Bronchial epithelial cell (primary cell): ENCODE measurements around the gene OVOL2. TPM values are rescaled to one million over a fixed set of nuclear protein-coding genes. Genes with fewer than 3 reads are reported as not detected.
A peak's percentile ranks its signal among the peaks of the same experiment; 100 is the strongest.

Experiments
- DNase-seq: peaks from one replicate; pipeline ENCODE4 v3.0.0-alpha.2; 2010; ENCODE audit warnings: low read depth
- FAIRE-seq: peaks from 2 replicates; lab custom pipeline; 2011; peaks lifted over from hg19 to GRCh38; lab: Jason Lieb, UNC
- H3K27me3 ChIP-seq: 2 replicates; pipeline ENCODE4 v1.5.1; 2011; ENCODE audit warnings: low read length; ENCODE audit not compliant: control insufficient read depth, insufficient read depth
- H3K36me3 ChIP-seq: 2 replicates; pipeline ENCODE4 v1.5.1; 2011; ENCODE audit warnings: low read length; ENCODE audit not compliant: control insufficient read depth, insufficient read depth
- H3K4me3 ChIP-seq: 2 replicates; pipeline ENCODE4 v1.5.1; 2011; ENCODE audit warnings: mild to moderate bottlenecking, low read depth, low read length, control low read depth
- CTCF ChIP-seq: IDR thresholded peaks from 2 replicates; pipeline ENCODE4 v1.5.1; 2011; ENCODE audit warnings: mild to moderate bottlenecking, moderate library complexity, low read length, control low read depth, inconsistent platforms; ENCODE audit not compliant: insufficient read depth, severe bottlenecking
- total RNA-seq: library from RNA; depleted of rRNA; stranded (reverse); fragments of >200 nt; gene quantifications from 2 replicates; pipeline ENCODE4 v1.2.1, GENCODE V29; 2014

Gene OVOL2
- total RNA-seq, 1 donor from 2014 or later: 27.6 TPM

GRCh38 chr20:18003897-18004296 is 53.8 kb downstream of the OVOL2 start:
- DNase-seq: no peak
- H3K4me3 ChIP-seq: no peak overlapping the region
- H3K27me3 ChIP-seq: no peaks in the 10 kb centered on the region
- FAIRE-seq: no peak
- H3K36me3 ChIP-seq: no peaks in the 10 kb centered on the region
- TF ChIP-seq CTCF: no peak

GRCh38 chr20:18001131-18001921 is 56.4 kb downstream of the OVOL2 start:
- Histone ChIP-seq H3K36me3 (no peaks in the 10 kb centered on the region), H3K4me3 (no peak overlapping the region), H3K27me3 (no peaks in the 10 kb centered on the region)
- DNase-seq: peak; percentile 97
- FAIRE-seq: peak; percentile 85
- TF ChIP-seq CTCF: no peak

- H3K27me3 ChIP-seq: no peaks in the 10 kb centered on the region
- DNase-seq: no peak
- H3K4me3 ChIP-seq: no peak overlapping the region
- no peak for FAIRE-seq
- H3K36me3 ChIP-seq: no peaks in the 10 kb centered on the region
- no peak for TF ChIP-seq CTCF
Measured at GRCh38 chr20:17999566-17999965, 58.1 kb downstream of the OVOL2 start.

- Histone ChIP-seq H3K27me3 (no peaks in the 10 kb centered on the region), H3K36me3 (no peaks in the 10 kb centered on the region), H3K4me3 (no peak overlapping the region)
- DNase-seq (no peak), FAIRE-seq (no peak)
- no peak for TF ChIP-seq CTCF
Measured at GRCh38 chr20:17998446-17998845, 59.3 kb downstream of the OVOL2 start.

GRCh38 chr20:17995967-17996819 is 61.5 kb downstream of the OVOL2 start:
- H3K27me3 ChIP-seq: no peaks in the 10 kb centered on the region
- no peaks in the 10 kb centered on the region for H3K36me3 ChIP-seq
- H3K4me3 ChIP-seq: no peak overlapping the region
- FAIRE-seq: no peak
- peak; percentile 57 for DNase-seq
- peak; percentile 85 for TF ChIP-seq CTCF
